Neuronal stem cell (in vitro differentiated cells): ENCODE data around the gene PRR11.
"Not testable (repeated sequence)": the region's sequence is repeated elsewhere in the genome, so short reads cannot be mapped to it uniquely, and the experiment has no call there.

Experiments used
- DNase-seq: peaks from one replicate; pipeline ENCODE4 v3.0.0-alpha.2; 2013; ENCODE audit warnings: low spot score
- H2AFZ ChIP-seq: one replicate; pipeline ENCODE4 v1.6.1; 2013; ENCODE audit warnings: mild to moderate bottlenecking, low read length, inconsistent platforms
- H2AK5ac ChIP-seq: 2 replicates; pipeline ENCODE4 v1.6.1; 2013; ENCODE audit warnings: low read depth, mild to moderate bottlenecking, inconsistent platforms, low read length, moderate library complexity, mixed read lengths
- H2BK120ac ChIP-seq: 2 replicates; pipeline ENCODE4 v1.6.1; 2013; ENCODE audit warnings: low read depth, mild to moderate bottlenecking, inconsistent platforms, low read length, moderate library complexity, mixed read lengths
- H2BK12ac ChIP-seq: one replicate; pipeline ENCODE4 v1.6.1; 2013; ENCODE audit warnings: low read length, inconsistent platforms
- H2BK15ac ChIP-seq: 2 replicates; pipeline ENCODE4 v1.6.1; 2013; ENCODE audit warnings: mild to moderate bottlenecking, low read length, inconsistent platforms, mixed read lengths
- H2BK5ac ChIP-seq: one replicate; pipeline ENCODE4 v1.6.1; 2013; ENCODE audit warnings: inconsistent platforms, mild to moderate bottlenecking, low read length, moderate library complexity
- H3K14ac ChIP-seq: one replicate; pipeline ENCODE4 v1.6.1; 2013; ENCODE audit warnings: low read length, inconsistent platforms
- H3K18ac ChIP-seq: 2 replicates; pipeline ENCODE4 v1.6.1; 2013; ENCODE audit warnings: low read length, inconsistent platforms
- H3K23ac ChIP-seq: 2 replicates; pipeline ENCODE4 v1.6.1; 2013; ENCODE audit warnings: low read depth, mild to moderate bottlenecking, mixed read lengths, low read length, inconsistent platforms; ENCODE audit not compliant: poor library complexity
- H3K27ac ChIP-seq: replicated peaks from 3 replicates; pipeline ENCODE4 v1.5.1; 2013; ENCODE audit warnings: low read length, inconsistent platforms
- H3K27me3 ChIP-seq, 3 experiments: 2 replicates each; pipeline ENCODE4 v1.6.1; 2013; ENCODE audit warnings: low read length in 3 of 3, mild to moderate bottlenecking in 2 of 3, inconsistent platforms in 1 of 3, low read depth in 1 of 3, mixed read lengths in 1 of 3, moderate library complexity in 1 of 3; ENCODE audit not compliant: control insufficient read depth in 3 of 3, insufficient read depth in 3 of 3
- H3K36me3 ChIP-seq, 2 donors: replicated peaks in 1 of 2; 2 replicates each; pipeline ENCODE4 v1.6.1; 2013; ENCODE audit warnings: low read length in 2 of 2; ENCODE audit not compliant: control insufficient read depth in 2 of 2, insufficient read depth in 2 of 2
- H3K4ac ChIP-seq: 2 replicates; pipeline ENCODE4 v1.6.1; 2013; ENCODE audit warnings: inconsistent platforms, mild to moderate bottlenecking, low read length, moderate library complexity
- H3K4me1 ChIP-seq, 2 donors: 1 replicate in 1 of 2; 2 replicates in 1 of 2; pipeline ENCODE4 v1.6.1; 2013; ENCODE audit warnings: low read length in 2 of 2, low read depth in 1 of 2; ENCODE audit not compliant: control insufficient read depth in 2 of 2, insufficient read depth in 1 of 2
- H3K4me2 ChIP-seq: one replicate; pipeline ENCODE4 v1.6.1; 2013; ENCODE audit warnings: mild to moderate bottlenecking, low read length, inconsistent platforms; ENCODE audit not compliant: insufficient read depth, poor library complexity, severe bottlenecking
- H3K4me3 ChIP-seq, 2 donors: 2 replicates each; pipeline ENCODE4 v1.5.1; 2013; ENCODE audit warnings: low read length in 2 of 2, mild to moderate bottlenecking in 2 of 2, inconsistent platforms in 1 of 2, moderate library complexity in 1 of 2
- H3K79me1 ChIP-seq: one replicate; pipeline ENCODE4 v1.6.1; 2013; ENCODE audit warnings: low read depth, mild to moderate bottlenecking, inconsistent platforms, low read length, moderate library complexity
- H3K9ac ChIP-seq: one replicate; pipeline ENCODE4 v1.6.1; 2013; ENCODE audit warnings: mild to moderate bottlenecking, low read depth, low read length, inconsistent platforms; ENCODE audit not compliant: poor library complexity
- H3K9me3 ChIP-seq, 2 donors: replicated peaks in 1 of 2; 2 replicates each; pipeline versions ENCODE3 to v1.6.1; 2013; ENCODE audit warnings: low read length in 2 of 2, mild to moderate bottlenecking in 2 of 2, inconsistent platforms in 1 of 2, low read depth in 1 of 2, mixed read lengths in 1 of 2, moderate library complexity in 1 of 2; ENCODE audit not compliant: control insufficient read depth in 2 of 2, insufficient read depth in 1 of 2
- H4K8ac ChIP-seq: one replicate; pipeline ENCODE4 v1.6.1; 2013; ENCODE audit warnings: low read depth, mild to moderate bottlenecking, inconsistent platforms, low read length, moderate library complexity
- H4K91ac ChIP-seq: one replicate; pipeline ENCODE4 v1.6.1; 2013; ENCODE audit warnings: low read length, low read depth, mild to moderate bottlenecking, inconsistent platforms; ENCODE audit not compliant: poor library complexity
- WGBS, 2 donors: extraction: QIAGEN DNeasy Blood & Tissue Kit; methylation state at CpG; one replicate each; pipeline ENCODE4 v1.1.7; 2013; ENCODE audit warnings: missing lambda C conversion rate in 2 of 2, mixed read lengths in 1 of 2; ENCODE audit not compliant: insufficient read length in 2 of 2, insufficient replicate concordance in 1 of 2; ENCODE audit errors: extremely low coverage in 2 of 2; 5-methylcytosine and 5-hydroxymethylcytosine counted together

Gene PRR11

GRCh38 chr17:59178266-59178985 lies 22.9 kb downstream of the PRR11 start:
- H2BK120ac ChIP-seq: no peak overlapping the region
- no peak overlapping the region for H4K8ac ChIP-seq
- no peak overlapping the region for H2AFZ ChIP-seq
- no peak overlapping the region for H2AK5ac ChIP-seq
- H2BK15ac ChIP-seq: no peak overlapping the region
- H3K9ac ChIP-seq: no peak overlapping the region
- H3K27ac ChIP-seq: no peak overlapping the region
- H3K4ac ChIP-seq: no peak overlapping the region
- no peak overlapping the region for H3K23ac ChIP-seq
- H3K9me3 ChIP-seq: no peaks in the 10 kb centered on the region
- H3K36me3 ChIP-seq: peaks cover 27 to 79% of the 10 kb centered on the region in 2 donors
- WGBS, 2 donors: no CpG with 5 or more reads among the region's 7 CpGs
- no peak overlapping the region for H2BK5ac ChIP-seq
- no peak overlapping the region for H3K4me2 ChIP-seq
- no peak overlapping the region for H3K18ac ChIP-seq
- no peaks in the 10 kb centered on the region for H3K27me3 ChIP-seq
- DNase-seq: no peak
- no peak overlapping the region for H3K14ac ChIP-seq
- H3K79me1 ChIP-seq: peaks cover 10% of the 10 kb centered on the region
- H3K4me3 ChIP-seq: no peak overlapping the region
- no peaks in the 10 kb centered on the region for H3K4me1 ChIP-seq
- no peak overlapping the region for H4K91ac ChIP-seq
- no peak overlapping the region for H2BK12ac ChIP-seq

- no CpG with 5 or more reads among the region's 11 CpGs for WGBS, 2 donors
- not testable (repeated sequence) for H4K91ac ChIP-seq, H3K9me3 ChIP-seq, H3K9ac ChIP-seq, H2AFZ ChIP-seq, H3K27ac ChIP-seq, DNase-seq, H2BK5ac ChIP-seq, H3K4me2 ChIP-seq, H2AK5ac ChIP-seq, H2BK12ac ChIP-seq, H3K4me3 ChIP-seq, H3K4ac ChIP-seq, H3K14ac ChIP-seq, H3K23ac ChIP-seq, H4K8ac ChIP-seq, H2BK120ac ChIP-seq, H3K18ac ChIP-seq, H2BK15ac ChIP-seq, H3K4me1 ChIP-seq, H3K27me3 ChIP-seq, H3K79me1 ChIP-seq
- peaks cover 18 to 72% of the 10 kb centered on the region in 2 donors for H3K36me3 ChIP-seq
Observed at GRCh38 chr17:59179601-59180000, 24.1 kb downstream of the PRR11 start.

GRCh38 chr17:59180626-59181025 lies 25.1 kb downstream of the PRR11 start:
- H2BK120ac ChIP-seq: no peak overlapping the region

GRCh38 chr17:59181481-59181880 lies 25.9 kb downstream of the PRR11 start:
- H2AK5ac ChIP-seq: no peak overlapping the region
- H3K36me3 ChIP-seq: peaks cover 10 to 72% of the 10 kb centered on the region in 2 donors
- H4K8ac ChIP-seq: no peak overlapping the region
- no peak overlapping the region for H2BK15ac ChIP-seq
- H3K79me1 ChIP-seq: peaks cover 5% of the 10 kb centered on the region
- no peak overlapping the region for H3K23ac ChIP-seq
- no CpG with 5 or more reads among the region's 9 CpGs for WGBS, 2 donors
- H3K4me2 ChIP-seq: no peak overlapping the region
- no peak overlapping the region for H3K27ac ChIP-seq
- no peak overlapping the region for H4K91ac ChIP-seq
- no peak overlapping the region for H2AFZ ChIP-seq
- H2BK12ac ChIP-seq: no peak overlapping the region
- no peak overlapping the region for H2BK120ac ChIP-seq
- H3K9me3 ChIP-seq: no peaks in the 10 kb centered on the region
- no peak overlapping the region for H3K14ac ChIP-seq
- H3K4me1 ChIP-seq: no peaks in the 10 kb centered on the region
- H3K9ac ChIP-seq: no peak overlapping the region
- H3K27me3 ChIP-seq: no peaks in the 10 kb centered on the region
- no peak for DNase-seq
- no peak overlapping the region for H3K4me3 ChIP-seq
- H3K18ac ChIP-seq: no peak overlapping the region
- H3K4ac ChIP-seq: no peak overlapping the region
- H2BK5ac ChIP-seq: no peak overlapping the region

More at GRCh38 chr17:59180626-59181025, 25.1 kb downstream of the PRR11 start:
- DNase-seq: no peak
- H3K4me1 ChIP-seq: no peaks in the 10 kb centered on the region
- H3K4me2 ChIP-seq: no peak overlapping the region
- no peak overlapping the region for H3K27ac ChIP-seq
- H2BK5ac ChIP-seq: no peak overlapping the region
- H3K23ac ChIP-seq: no peak overlapping the region
- no peak overlapping the region for H4K8ac ChIP-seq
- no peak overlapping the region for H4K91ac ChIP-seq
- H2BK12ac ChIP-seq: no peak overlapping the region
- H3K27me3 ChIP-seq: no peaks in the 10 kb centered on the region
- no peak overlapping the region for H2AFZ ChIP-seq
- no peak overlapping the region for H2AK5ac ChIP-seq
- no peak overlapping the region for H3K9ac ChIP-seq
- H3K36me3 ChIP-seq: peaks cover 12 to 72% of the 10 kb centered on the region in 2 donors
- H3K4me3 ChIP-seq: no peak overlapping the region
- H3K14ac ChIP-seq: no peak overlapping the region
- H2BK15ac ChIP-seq: no peak overlapping the region
- no peak overlapping the region for H3K18ac ChIP-seq
- peaks cover 6% of the 10 kb centered on the region for H3K79me1 ChIP-seq
- H3K9me3 ChIP-seq: no peaks in the 10 kb centered on the region
- no CpG with 5 or more reads among the region's 9 CpGs for WGBS, 2 donors
- H3K4ac ChIP-seq: no peak overlapping the region
